B cell (primary cell): ENCODE measurements around the gene CCDC43. TPM values are rescaled to one million over a fixed set of nuclear protein-coding genes. Genes with fewer than 3 reads are reported as not detected.

Experiments
- ATAC-seq: fragments of 200-7000 bp; cut with Tn5 transposase; one replicate; pipeline ENCODE4 v1.10.0; 2021; ENCODE audit warnings: low read depth, mild to moderate bottlenecking, moderate number of reproducible peaks, moderate library complexity
- CTCF ChIA-PET: fragments of 350-600 bp; sonication (Branson Sonifier 250); formaldehyde crosslinking; loops from one replicate; lab custom pipeline; 2021; ENCODE audit warnings: antibody characterized with exemption, inconsistent platforms; lab: Charles Lee
- POLR2A ChIA-PET: fragments of 350-600 bp; sonication (Branson Sonifier 250); formaldehyde crosslinking; loops from one replicate; lab custom pipeline; 2021; ENCODE audit warnings: antibody characterized with exemption; lab: Charles Lee
- DNase-seq: peaks from one replicate; pipeline ENCODE4 v3.0.0; 2013
- H2AFZ ChIP-seq: 2 replicates; pipeline ENCODE4 v1.6.1; 2012; ENCODE audit warnings: mild to moderate bottlenecking, low read depth, low read length; ENCODE audit not compliant: insufficient read depth, poor library complexity, severe bottlenecking
- H3K27ac ChIP-seq, 2 donors: 1 replicate in 1 of 2; 2 replicates in 1 of 2; pipeline ENCODE4 v1.5.1; 2012 to 2013; ENCODE audit warnings: low read length in 2 of 2, mild to moderate bottlenecking in 2 of 2, moderate library complexity in 1 of 2
- H3K27me3 ChIP-seq, 4 experiments: fragments of 200-600 bp in 1 of 4; sonication (generic) in 1 of 4; replicated peaks in 1 of 4; 1 replicate in 2 of 4; 2 replicates in 2 of 4; pipeline versions ENCODE4 v1.6.1 to v1.7.0; 2013 to 2016; ENCODE audit warnings: low read length in 3 of 4, mild to moderate bottlenecking in 2 of 4, mixed read lengths in 1 of 4, moderate library complexity in 1 of 4; ENCODE audit not compliant: insufficient read depth in 4 of 4, control insufficient read depth in 3 of 4; ENCODE audit errors: control extremely low read depth in 1 of 4
- H3K36me3 ChIP-seq, 2 experiments: replicated peaks in 1 of 2; 1 replicate in 1 of 2; 2 replicates in 1 of 2; pipeline versions ENCODE4 v1.6.1 to v1.7.1; 2013; ENCODE audit warnings: low read length in 1 of 2; ENCODE audit not compliant: insufficient read depth in 2 of 2, control insufficient read depth in 1 of 2; ENCODE audit errors: control extremely low read depth in 1 of 2, extremely low read depth in 1 of 2
- H3K4me1 ChIP-seq, 2 donors: fragments of 200-600 bp in 1 of 2; sonication (generic) in 1 of 2; 1 replicate in 1 of 2; 2 replicates in 1 of 2; pipeline versions ENCODE4 v1.5.1 to v1.6.1; 2013 to 2017; ENCODE audit warnings: low read length in 2 of 2; ENCODE audit not compliant: control insufficient read depth in 2 of 2, insufficient read depth in 2 of 2
- H3K4me2 ChIP-seq: replicated peaks from 2 replicates; pipeline ENCODE3; 2012; ENCODE audit warnings: mild to moderate bottlenecking, low read depth, low read length; ENCODE audit not compliant: poor library complexity, severe bottlenecking
- H3K4me3 ChIP-seq, 5 experiments: fragments of 200-600 bp in 1 of 5; sonication (generic) in 1 of 5; 1 replicate in 3 of 5; 2 replicates in 2 of 5; pipeline versions ENCODE4 v1.5.1 to v1.7.0; 2011 to 2016; ENCODE audit warnings: low read length in 4 of 5, mild to moderate bottlenecking in 4 of 5, low read depth in 2 of 5, control low read depth in 1 of 5, moderate library complexity in 1 of 5; ENCODE audit not compliant: insufficient read depth in 1 of 5; ENCODE audit errors: control extremely low read depth in 1 of 5, extremely low read depth in 1 of 5
- H3K79me2 ChIP-seq: fragments of 200-600 bp; sonication (generic); one replicate; pipeline ENCODE4 v1.6.0; 2016; ENCODE audit warnings: low read length; ENCODE audit not compliant: control insufficient read depth, insufficient read depth
- H3K9ac ChIP-seq: fragments of 200-600 bp; sonication (generic); 2 replicates; pipeline ENCODE4 v1.6.1; 2017; ENCODE audit warnings: mild to moderate bottlenecking, low read length, moderate library complexity
- H3K9me3 ChIP-seq, 3 donors: one replicate each; pipeline versions ENCODE4 v1.6.1 to v1.7.1; 2013; ENCODE audit warnings: low read length in 2 of 3; ENCODE audit not compliant: control insufficient read depth in 2 of 3, insufficient read depth in 1 of 3; ENCODE audit errors: control extremely low read depth in 1 of 3
- H4K20me1 ChIP-seq: 2 replicates; pipeline ENCODE4 v1.6.0; 2012; ENCODE audit warnings: mild to moderate bottlenecking, low read length; ENCODE audit not compliant: insufficient read depth, control insufficient read depth, poor library complexity, severe bottlenecking
- H3K27ac Mint-ChIP-seq: one replicate; pipeline ENCODE4 v1.8.0; 2021; ENCODE audit warnings: mixed read lengths
- H3K27me3 Mint-ChIP-seq: one replicate; pipeline ENCODE4 v1.8.0; 2021; ENCODE audit warnings: mixed read lengths
- H3K4me1 Mint-ChIP-seq: one replicate; pipeline ENCODE4 v1.8.0; 2021; ENCODE audit warnings: mixed read lengths
- H3K4me3 Mint-ChIP-seq: one replicate; pipeline ENCODE4 v1.8.0; 2021; ENCODE audit warnings: mixed read lengths
- H3K9me3 Mint-ChIP-seq: one replicate; pipeline ENCODE4 v1.8.0; 2022; ENCODE audit warnings: mixed read lengths; ENCODE audit not compliant: insufficient read depth
- CTCF ChIP-seq: fragments of 200-600 bp; IDR thresholded peaks from one replicate; pipeline ENCODE4 v1.8.0; 2022; ENCODE audit warnings: antibody characterized with exemption, mild to moderate bottlenecking
- EZH2 ChIP-seq: IDR thresholded peaks from 2 replicates; pipeline ENCODE4 v1.6.1; 2012; ENCODE audit warnings: borderline replicate concordance, low read depth, mild to moderate bottlenecking, moderate library complexity, low read length; ENCODE audit not compliant: insufficient read depth, poor library complexity, severe bottlenecking
- WGBS: methylation state at CpG from one replicate; pipeline ENCODE4 v1.1.5; 2013; ENCODE audit warnings: missing lambda C conversion rate; ENCODE audit not compliant: insufficient coverage; 5-methylcytosine and 5-hydroxymethylcytosine counted together
- intact Hi-C: fragments of 100-400 bp; cut with micrococcal nuclease; formaldehyde crosslinking; loops from one replicate; pipeline ENCODE4 v1.10.0; 2022
- polyA plus RNA-seq: library from polyadenylated mRNA; depleted of rRNA; stranded (reverse); fragments of >200 nt; gene quantifications from 2 replicates; pipeline ENCODE4 v1.2.3, GENCODE V29; 2012
- total RNA-seq, 2 donors: library from RNA; stranded (reverse); fragments of 120-200 nt in 1 of 2; gene quantifications; 1 replicate in 1 of 2; 2 replicates in 1 of 2; pipeline versions ENCODE4 v1.2.3 to v1.2.4, GENCODE V29; 2013 to 2022

CCDC43 gene
- total and polyA plus RNA-seq, 2 donors (not counting 1 experiment from before 2014, with no cell fraction given) = 3.3 to 22.7 TPM

- Histone ChIP-seq H2AFZ (no peak overlapping the region), H4K20me1 (no peaks in the 10 kb centered on the region), H3K27me3 (no peaks in the 10 kb centered on the region), H3K36me3 (peaks cover 0 to 5% of the 10 kb centered on the region in 2 experiments), H3K9me3 (no peaks in the 10 kb centered on the region), H3K27ac (no peak overlapping the region), H3K4me3 (no peak overlapping the region), H3K4me1 (no peaks in the 10 kb centered on the region), H3K79me2 (no peaks in the 10 kb centered on the region), H3K4me2 (no peak overlapping the region), H3K9ac (no peak overlapping the region)
- Mint-ChIP-seq H3K4me3 (no peak overlapping the region), H3K27ac (no peak overlapping the region), H3K9me3 (no peaks in the 10 kb centered on the region), H3K27me3 (peaks cover 3% of the 10 kb centered on the region), H3K4me1 (no peaks in the 10 kb centered on the region)
- ChIA-PET CTCF (interaction anchor here (0.6 to 4.9 kb wide), 4 partner anchors 16 to 1462 kb away, joined by 3 to 47 read pairs (median 3); no protein-coding TSS in a partner anchor), POLR2A (no interaction called here)
- intact Hi-C loops = loop anchor here (1.0 kb wide), 1 partner anchor 139 kb away; no protein-coding TSS in a partner anchor
- peak; percentile 20 for DNase-seq
- ATAC-seq = no peak
- TF ChIP-seq EZH2 (no peak), CTCF (peak; percentile 65)
Measured at GRCh38 chr17:44672479-44673093, 17.0 kb downstream of the CCDC43 start.

- ATAC-seq (no peak), DNase-seq (no peak)
- no peaks in the 10 kb centered on the region for H4K20me1 ChIP-seq
- no peak overlapping the region for H2AFZ ChIP-seq
- Mint-ChIP-seq H3K4me3 (no peak overlapping the region), H3K27ac (no peak overlapping the region), H3K27me3 (peaks cover 6% of the 10 kb centered on the region), H3K9me3 (no peaks in the 10 kb centered on the region), H3K4me1 (no peaks in the 10 kb centered on the region)
- ChIA-PET CTCF (no interaction called here), POLR2A (no interaction called here)
- H3K4me1 ChIP-seq = no peaks in the 10 kb centered on the region
- H3K4me2 ChIP-seq = no peak overlapping the region
- no CpG with 5 or more reads among the region's 1 CpG for WGBS
- H3K4me3 ChIP-seq = no peak overlapping the region
- H3K9me3 ChIP-seq = no peaks in the 10 kb centered on the region
- peaks cover 0 to 3% (median 0%) of the 10 kb centered on the region in 4 experiments for H3K27me3 ChIP-seq
- no peak overlapping the region for H3K27ac ChIP-seq
- no peak for TF ChIP-seq CTCF
- TF ChIP-seq EZH2 = no peak
- no peak overlapping the region for H3K9ac ChIP-seq
- no peaks in the 10 kb centered on the region for H3K36me3 ChIP-seq
- intact Hi-C loops = no loop called here
- H3K79me2 ChIP-seq = no peaks in the 10 kb centered on the region
Measured at GRCh38 chr17:44666006-44666405, 23.6 kb downstream of the CCDC43 start.
